Thyroid gland (tissue), 4 donors: ENCODE results near the gene FEM1B. TPM values are rescaled to one million over a fixed set of nuclear protein-coding genes. Genes with fewer than 3 reads are reported as not detected.

ENCODE experiments used
- DNase-seq, 2 donors: peaks; one replicate each; pipeline ENCODE4 v3.0.0-alpha.2; 2019
- H3K27ac ChIP-seq, 3 donors: fragments of 200-600 bp; sonication (generic); 1 replicate in 2 of 3; 2 replicates in 1 of 3; pipeline ENCODE4 v1.5.1; 2016 to 2019; ENCODE audit warnings: mild to moderate bottlenecking in 1 of 3, moderate library complexity in 1 of 3
- H3K27me3 ChIP-seq: fragments of 200-600 bp; sonication (generic); one replicate; pipeline ENCODE4 v1.5.1; 2019
- H3K36me3 ChIP-seq, 2 donors: fragments of 200-600 bp; sonication (generic); one replicate each; pipeline ENCODE4 v1.5.1; 2016 to 2019
- H3K4me1 ChIP-seq, 2 donors: fragments of 200-600 bp; sonication (generic); one replicate each; pipeline ENCODE4 v1.5.1; 2017 to 2019
- H3K4me3 ChIP-seq, 3 donors: fragments of 200-600 bp; sonication (generic); replicated peaks in 1 of 3; 1 replicate in 2 of 3; 2 replicates in 1 of 3; pipeline ENCODE4 v1.5.1; 2016; ENCODE audit warnings: mild to moderate bottlenecking in 1 of 3
- H3K9me3 ChIP-seq: fragments of 200-600 bp; sonication (generic); one replicate; pipeline ENCODE4 v1.5.1; 2017
- POLR2A ChIP-seq, 2 donors: fragments of 450-650 bp; IDR thresholded peaks; one replicate each; pipeline ENCODE4 v1.6.1; 2017; ENCODE audit warnings: antibody characterized with exemption in 2 of 2, mild to moderate bottlenecking in 2 of 2, moderate library complexity in 1 of 2
- WGBS, 2 donors: methylation state at CpG; one replicate each; pipeline ENCODE4 v1.1.5; 2017; 5-methylcytosine and 5-hydroxymethylcytosine counted together
- intact Hi-C: fragments of 100-400 bp; cut with DNase I; formaldehyde crosslinking; loops from one replicate; pipeline ENCODE4 v1.15.1; 2023
- total RNA-seq, 4 donors: library from RNA; depleted of rRNA; stranded (reverse); fragments of >200 nt; gene quantifications; one replicate each; pipeline ENCODE4 v1.2.3, GENCODE V29; 2016
- TF ChIP-seq, protein P1 (sequence below), 6 experiments: fragments of 200-600 bp in 3 of 6; fragments of 450-650 bp in 3 of 6; sonication (generic) in 3 of 6; IDR thresholded peaks; one replicate each; pipeline ENCODE4 v1.5.1; 2016 to 2019; ENCODE audit warnings: antibody characterized with exemption in 6 of 6, mild to moderate bottlenecking in 2 of 6, inconsistent platforms in 1 of 6, moderate library complexity in 1 of 6

FEM1B gene
- total RNA-seq, 4 donors from 2014 or later, result 43.2 to 60.4 (median 45.2) TPM

DNA sequence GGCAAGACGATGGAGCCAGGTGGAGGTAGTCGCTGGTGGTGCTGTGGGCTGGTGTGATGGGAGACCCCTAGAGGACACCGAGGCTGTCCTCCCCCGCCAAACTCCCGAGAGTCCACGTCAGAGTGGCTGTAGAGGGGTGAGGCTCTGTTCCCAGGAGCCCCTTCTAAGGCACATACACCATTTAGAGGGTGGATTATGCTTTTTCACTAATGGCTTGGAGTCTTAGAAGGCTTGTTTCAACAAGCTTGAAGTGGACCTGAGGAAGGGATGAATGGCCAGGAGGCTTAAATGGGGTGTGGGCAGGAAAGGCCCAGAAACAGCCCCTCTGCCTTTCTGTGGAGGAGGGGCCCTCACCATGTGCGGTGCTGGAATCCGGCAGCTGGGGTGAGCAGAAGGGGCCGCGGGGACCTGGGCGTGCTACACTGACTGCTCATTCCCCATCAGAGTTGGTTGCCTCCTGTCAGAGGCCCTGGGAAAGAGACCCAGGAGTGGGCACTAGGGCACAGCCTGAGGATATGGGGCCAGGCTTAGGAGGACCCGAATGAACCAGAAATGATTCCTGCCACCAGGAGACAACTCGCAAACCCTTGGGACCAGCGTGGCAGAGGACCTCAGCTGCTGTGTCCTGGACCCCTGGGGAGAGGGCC is 66.2 kb downstream of the FEM1B start:
- 85 to 88% methylated on average over 11 to 14 of the region's 14 CpGs for WGBS, 2 donors

DNA sequence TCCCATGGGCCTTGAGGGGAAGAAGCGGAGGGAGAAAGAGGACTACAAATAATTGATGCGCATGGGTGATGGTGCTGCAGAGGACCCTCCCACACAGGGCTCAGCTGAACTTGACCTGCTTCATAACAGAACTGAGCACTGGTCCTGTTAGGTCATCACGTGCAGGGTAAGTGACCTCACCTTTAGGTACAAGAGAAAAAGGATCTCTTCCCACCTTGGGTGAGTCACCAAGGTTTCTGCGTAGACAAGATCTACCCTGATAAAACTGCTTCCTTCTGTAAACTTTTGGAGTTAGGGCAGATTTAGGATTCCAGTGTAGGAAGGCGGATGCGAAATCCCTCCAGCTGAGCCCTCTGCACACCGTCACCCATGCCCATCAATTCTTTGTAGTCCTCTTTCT is 67.1 kb downstream of the FEM1B start:
- H3K4me1 ChIP-seq, result peaks cover 20 to 25% of the 10 kb centered on the region in 2 donors
- no peak for TF ChIP-seq POLR2A (IDR thresholded peaks at IDR 0.05)
- TF ChIP-seq, protein P1, sequence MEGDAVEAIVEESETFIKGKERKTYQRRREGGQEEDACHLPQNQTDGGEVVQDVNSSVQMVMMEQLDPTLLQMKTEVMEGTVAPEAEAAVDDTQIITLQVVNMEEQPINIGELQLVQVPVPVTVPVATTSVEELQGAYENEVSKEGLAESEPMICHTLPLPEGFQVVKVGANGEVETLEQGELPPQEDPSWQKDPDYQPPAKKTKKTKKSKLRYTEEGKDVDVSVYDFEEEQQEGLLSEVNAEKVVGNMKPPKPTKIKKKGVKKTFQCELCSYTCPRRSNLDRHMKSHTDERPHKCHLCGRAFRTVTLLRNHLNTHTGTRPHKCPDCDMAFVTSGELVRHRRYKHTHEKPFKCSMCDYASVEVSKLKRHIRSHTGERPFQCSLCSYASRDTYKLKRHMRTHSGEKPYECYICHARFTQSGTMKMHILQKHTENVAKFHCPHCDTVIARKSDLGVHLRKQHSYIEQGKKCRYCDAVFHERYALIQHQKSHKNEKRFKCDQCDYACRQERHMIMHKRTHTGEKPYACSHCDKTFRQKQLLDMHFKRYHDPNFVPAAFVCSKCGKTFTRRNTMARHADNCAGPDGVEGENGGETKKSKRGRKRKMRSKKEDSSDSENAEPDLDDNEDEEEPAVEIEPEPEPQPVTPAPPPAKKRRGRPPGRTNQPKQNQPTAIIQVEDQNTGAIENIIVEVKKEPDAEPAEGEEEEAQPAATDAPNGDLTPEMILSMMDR (IDR thresholded peaks at IDR 0.05), result no peak
- H3K27me3 ChIP-seq, result no peaks in the 10 kb centered on the region
- H3K27ac ChIP-seq, result no peak overlapping the region
- 96% methylated on average over 7 of the region's 7 CpGs for whole genome bisulfite sequencing, 2 donors
- H3K36me3 ChIP-seq, result no peaks in the 10 kb centered on the region
- no peak for DNase-seq
- H3K9me3 ChIP-seq, result no peaks in the 10 kb centered on the region
- no peak overlapping the region for H3K4me3 ChIP-seq
- intact Hi-C loops, result no loop called here

More for the DNA sequence above, 66.2 kb downstream of the FEM1B start:
- no peaks in the 10 kb centered on the region for H3K36me3 ChIP-seq
- DNase-seq, result no peak
- no peak overlapping the region for H3K4me3 ChIP-seq
- H3K9me3 ChIP-seq, result no peaks in the 10 kb centered on the region
- no peaks in the 10 kb centered on the region for H3K27me3 ChIP-seq
- intact Hi-C loops, result no loop called here
- no peak for TF ChIP-seq POLR2A (IDR thresholded peaks at IDR 0.05)
- TF ChIP-seq, protein P1 (IDR thresholded peaks at IDR 0.05), result no peak
- no peak overlapping the region for H3K27ac ChIP-seq
- peaks cover 20 to 25% of the 10 kb centered on the region in 2 donors for H3K4me1 ChIP-seq

Other genes with a start within 250 kb of the FEM1B start
- 100 to 1,000 TPM in 2 of 4 donors, 10 to 100 TPM in 2; 91.6 to 202 (median 111) TPM for gene PIAS1, start 223.4 kb upstream of the FEM1B start, total RNA-seq
- gene CALML4, start 72.4 kb upstream of the FEM1B start, total RNA-seq, result 1 to 10 TPM; 3.0 to 5.1 (median 3.8) TPM
- gene CLN6, start 48.0 kb upstream of the FEM1B start, total RNA-seq, result 10 to 100 TPM; 24.8 to 34.3 (median 32.4) TPM
- 1 to 10 TPM; 3.0 to 6.1 (median 4.3) TPM for gene ITGA11, start 154.4 kb downstream of the FEM1B start, total RNA-seq